ENCODE data around the gene TICRR.
A peak's percentile ranks its signal among the peaks of the same experiment; 100 is the strongest.

Gene TICRR

DNA sequence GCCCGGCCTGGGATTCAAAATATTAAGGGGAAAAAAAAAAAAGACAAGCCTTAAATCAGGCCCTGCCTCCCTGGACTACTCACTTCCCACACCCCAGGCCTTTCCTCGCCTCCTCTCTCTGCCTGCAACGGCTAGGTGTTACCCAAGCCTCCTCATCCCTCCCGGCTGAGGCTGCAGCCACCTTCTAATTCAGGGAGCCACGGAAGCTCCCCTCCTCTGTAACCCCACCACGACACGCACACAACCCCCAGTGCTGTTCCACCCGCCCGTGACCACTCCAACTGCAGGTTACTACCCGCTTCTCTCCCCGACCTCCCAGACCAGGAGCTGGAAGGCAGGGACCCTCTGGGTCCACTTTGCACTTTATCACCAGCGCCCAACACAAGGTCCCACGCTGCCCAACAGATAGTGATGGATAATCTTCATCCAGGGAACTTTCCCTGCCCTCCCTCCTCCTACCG is 79.1 kb downstream of the TICRR start:
- DNase-seq (ENCODE audit: low read depth), result no peak

DNA sequence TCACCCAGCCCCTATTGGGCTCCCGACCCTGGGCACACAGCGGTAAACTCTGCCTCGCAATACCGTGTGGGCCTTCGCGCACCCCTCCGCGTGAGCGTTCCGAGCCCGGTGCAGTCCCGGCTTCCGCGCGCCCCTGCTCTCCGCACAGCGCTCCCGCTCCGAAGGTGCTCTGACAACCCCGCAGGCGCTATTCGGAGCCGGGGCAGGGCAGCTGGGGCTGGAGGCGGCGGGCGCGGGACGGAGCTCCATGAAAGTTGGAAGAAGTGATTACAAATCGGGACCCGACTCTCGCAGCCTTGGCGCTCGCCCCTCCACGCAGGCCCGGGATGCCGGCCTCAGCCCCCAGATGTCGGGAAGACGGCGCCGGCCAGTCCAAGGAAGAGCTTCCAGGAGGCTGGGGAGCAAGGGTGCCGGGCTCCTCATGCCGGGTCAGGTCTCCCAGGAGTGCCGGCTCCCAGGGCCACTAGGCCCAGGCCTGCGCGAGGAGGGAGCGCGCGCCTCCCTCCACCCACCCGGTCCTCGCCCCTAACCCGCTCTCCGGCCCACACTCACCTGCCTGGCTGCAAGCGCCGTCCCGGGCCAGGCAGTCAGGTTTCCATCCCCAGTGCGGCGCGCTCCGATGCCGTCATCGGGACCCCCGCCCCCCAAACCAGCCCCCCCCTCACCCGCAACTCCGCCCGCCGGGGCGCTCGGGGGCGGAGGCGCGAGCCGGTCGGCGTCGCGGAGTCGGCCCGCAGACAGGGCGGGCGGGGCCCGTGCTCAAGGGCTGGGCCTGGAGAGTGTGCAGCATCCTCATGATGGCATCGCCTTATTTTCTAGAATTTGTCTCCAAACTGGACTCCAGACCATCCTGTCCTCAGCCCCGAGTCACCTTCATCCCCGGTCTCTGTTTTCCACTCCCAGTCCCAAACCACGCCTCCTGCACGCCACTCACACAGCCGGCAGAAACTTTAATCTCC is 79.9 kb downstream of the TICRR start, which contains the start of gene KIF7:
Gene KIF7, minus strand, starts transcription at position 621 of the 959 bp plus-strand sequence. CDS start 2,537 bp downstream, outside the sequence.
- no peak for DNase-seq (ENCODE audit: low read depth)

DNA sequence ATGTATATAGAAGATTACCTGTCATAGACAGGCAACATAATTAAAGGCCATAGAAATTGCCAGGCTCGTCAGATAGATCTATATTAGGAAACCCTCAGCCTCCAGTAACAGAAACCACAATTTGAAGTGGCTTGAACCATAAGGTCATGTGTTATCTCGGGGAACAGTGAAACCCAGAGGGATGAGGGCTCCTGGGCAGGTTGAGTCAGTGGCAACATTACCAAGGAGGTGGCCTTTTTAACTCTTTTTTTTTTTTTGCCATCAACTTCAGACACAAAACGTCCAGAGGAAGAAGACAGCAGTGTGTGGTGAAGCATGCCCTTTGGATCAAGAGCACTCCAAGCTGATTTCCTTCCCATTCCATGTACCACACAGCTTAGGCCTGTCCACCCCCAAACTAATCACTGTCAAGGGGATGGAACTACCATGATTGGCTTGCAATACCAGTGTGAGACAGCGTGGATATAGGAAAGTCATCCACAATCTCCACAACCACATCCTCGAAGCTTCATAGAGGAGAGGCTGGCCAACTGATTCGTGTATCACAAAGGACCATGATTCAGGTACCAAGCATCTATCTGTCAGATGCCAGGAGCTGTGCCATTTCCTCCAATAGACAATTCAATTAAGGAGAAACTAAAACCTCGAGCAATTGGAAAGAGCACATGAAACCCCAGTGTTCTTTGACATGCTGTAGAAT is 81.0 kb downstream of the TICRR start:
- no peak for DNase-seq (ENCODE audit: low read depth)

DNA sequence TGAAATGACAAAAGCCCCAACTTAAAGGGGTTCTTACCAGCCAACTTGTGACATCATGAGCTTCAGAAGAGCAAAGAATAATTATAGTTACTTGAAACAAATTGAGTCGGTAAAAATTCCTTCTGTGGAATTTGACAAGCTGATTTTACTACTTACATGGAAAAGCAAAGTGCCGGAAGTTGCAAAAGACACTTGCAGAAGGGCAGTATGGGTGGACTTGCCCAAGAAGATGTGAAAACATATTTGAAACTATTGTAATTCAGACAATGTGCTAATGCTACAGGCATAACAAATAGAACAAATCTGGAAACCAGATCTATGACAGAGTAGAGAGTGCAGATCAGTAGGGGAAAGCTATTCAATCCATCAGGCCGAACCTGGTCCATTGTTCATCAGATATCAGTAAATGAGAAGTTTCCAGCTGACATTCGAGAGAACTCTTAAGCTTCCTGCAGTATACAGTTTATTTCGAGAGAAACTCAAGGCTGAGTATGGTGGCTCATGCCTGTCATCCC is 82.5 kb downstream of the TICRR start:
- peak; percentile 45 for DNase-seq (ENCODE audit: low read depth)

DNA sequence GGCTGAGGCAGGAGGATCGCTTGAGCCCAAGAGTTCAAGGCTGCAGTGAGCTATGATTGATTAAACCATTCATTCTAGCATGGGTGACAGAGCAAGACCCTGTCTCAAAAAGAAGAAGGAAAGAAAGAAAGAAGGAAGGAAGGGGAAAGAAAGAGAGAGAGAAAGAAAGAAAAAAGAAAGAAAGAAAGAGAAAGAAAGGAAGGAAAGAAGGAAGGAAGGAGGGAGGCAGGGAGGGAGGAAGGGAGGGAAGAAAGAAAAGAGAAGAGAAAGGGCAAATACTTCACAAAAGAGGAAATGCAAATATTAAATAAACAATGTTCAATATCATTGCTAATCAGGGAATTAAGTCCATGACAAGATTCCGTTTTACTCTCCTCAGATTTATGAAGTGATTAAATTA is 84.0 kb downstream of the TICRR start:
- DNase-seq (ENCODE audit: low read depth), result no peak

DNA sequence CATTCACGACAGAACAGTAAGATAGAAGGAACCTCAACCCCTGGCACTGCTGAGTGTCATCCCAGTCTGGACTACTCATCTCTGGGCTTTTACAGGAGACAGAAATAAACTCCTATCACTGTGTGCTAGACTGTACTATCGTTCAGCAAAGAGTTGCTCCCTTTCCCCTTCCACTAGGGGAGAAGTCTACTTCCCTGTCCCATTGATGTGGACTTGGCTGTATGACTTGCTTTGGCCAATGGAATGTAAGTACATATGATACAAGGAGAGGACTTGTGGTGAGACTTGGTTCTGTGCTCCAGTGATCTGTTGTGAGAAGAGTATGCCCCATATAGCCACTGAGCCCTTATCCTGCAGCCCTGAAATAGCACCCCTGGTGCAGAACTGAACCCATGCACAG is 85.3 kb downstream of the TICRR start:
- no peak for DNase-seq (ENCODE audit: low read depth)

DNA sequence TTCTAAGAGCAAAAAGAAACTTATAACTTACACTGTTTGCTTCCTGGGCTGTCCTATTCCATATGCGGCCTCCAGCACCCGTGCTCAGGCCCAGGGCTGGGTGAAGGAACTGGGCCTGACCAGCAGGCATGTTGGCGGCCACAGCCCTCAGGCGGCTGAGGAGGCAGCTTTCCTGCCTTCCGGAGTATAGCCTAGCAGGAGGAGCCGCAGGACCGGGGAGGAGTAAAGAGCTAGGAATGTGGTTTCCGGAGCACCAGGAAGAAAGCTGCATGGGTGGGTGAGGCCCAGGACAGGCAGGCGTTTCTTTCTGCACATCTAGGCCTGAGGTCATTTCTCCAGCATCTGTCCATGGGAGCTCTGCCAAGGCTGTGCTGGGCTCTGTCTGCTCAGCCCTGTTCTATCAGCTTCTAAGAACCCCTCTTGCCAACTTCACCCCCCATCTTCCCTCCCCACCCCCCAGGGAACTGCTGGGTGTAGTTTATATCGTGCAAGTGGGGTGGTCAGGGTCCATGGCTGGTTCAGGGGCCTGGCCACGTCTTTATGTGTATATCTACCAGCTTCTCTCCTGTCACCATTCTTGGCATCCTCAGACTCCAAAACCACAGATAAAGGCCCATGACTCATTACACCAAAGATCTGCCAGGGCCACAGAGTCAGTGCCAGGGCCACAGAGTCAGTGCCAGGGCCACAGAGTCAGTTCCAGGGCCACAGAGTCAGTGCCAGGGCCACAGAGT is 87.8 kb downstream of the TICRR start:
- peak; percentile 93 for DNase-seq (ENCODE audit: low read depth)

DNA sequence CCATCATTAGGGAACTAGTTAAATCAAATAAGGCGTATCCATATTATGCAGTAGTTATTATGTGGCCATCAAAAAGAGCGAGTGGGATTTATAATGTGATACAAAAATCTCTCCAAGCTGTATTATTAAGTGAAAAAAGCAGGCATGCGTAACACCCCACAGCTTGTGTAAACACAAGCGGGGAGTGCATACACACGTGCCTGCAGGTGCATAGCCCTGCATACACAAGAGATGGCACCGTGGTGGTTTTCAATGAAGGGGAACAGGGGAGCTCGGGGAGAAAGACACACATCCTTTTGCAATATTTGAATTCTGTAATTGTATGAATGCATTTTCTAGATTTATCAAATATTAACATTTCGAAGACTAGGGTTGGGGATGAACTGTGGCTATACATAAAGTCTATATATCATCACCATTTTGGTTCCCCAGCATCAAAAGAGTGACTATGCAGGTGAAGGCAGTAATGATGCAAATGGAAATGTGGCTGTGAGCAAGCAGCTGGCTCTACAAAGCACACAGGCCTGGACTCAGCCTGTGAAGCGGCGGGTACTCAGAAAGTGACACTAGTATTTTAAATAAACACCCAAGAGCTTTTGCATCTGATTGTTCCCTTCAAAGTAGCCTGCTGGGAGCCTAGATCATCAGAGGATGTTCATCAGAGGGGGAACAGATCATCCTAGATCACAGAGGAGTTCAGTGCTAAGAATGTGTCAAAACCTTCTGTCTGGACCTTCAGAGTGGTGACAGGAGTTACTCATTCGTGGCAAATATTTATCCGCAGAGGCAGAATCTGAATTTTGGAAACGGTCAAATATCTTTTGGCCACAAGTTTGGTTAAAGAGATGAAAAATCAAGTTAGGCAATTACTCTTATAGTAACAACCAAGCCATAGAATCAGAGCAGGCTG is 89.4 kb downstream of the TICRR start:
- DNase-seq (ENCODE audit: low read depth), result no peak

DNA sequence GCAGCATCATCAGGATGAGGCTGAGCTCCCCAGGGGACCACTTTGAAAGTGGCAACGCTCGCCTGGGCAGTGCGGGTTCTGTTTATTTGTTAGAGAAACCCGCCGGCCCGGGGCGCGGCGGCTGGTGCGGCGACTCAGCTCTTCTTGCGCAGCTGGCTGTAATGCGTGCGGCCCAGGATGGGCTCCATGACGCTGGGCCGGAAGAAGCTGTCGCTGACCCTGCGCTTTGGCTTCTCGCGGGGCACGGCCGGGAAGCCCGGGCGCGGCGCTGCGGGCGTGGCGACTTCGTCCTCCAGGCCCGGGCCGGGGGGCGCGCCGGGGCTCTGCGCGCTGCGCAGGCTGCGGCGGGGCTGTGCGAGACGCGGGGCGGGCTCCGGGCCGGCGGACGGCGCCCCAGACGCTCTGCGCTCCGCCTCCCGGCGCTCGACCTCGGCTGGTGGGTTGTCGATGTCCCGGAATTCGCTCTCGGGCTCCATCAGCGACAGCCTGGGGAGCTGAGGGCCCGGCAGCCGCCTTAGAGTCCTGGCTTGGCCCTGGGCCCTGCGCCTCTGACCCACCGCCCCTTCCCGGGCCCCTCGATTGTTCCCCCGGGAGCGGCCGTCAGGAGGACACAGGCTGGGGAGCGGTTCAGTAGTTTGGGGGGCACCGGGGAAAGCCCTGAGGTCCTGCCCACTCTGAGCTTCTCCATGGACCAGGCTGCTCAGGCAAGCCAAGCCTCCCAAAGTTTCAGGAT is 90.3 kb downstream of the TICRR start:
- no peak for DNase-seq (ENCODE audit: low read depth)

DNA sequence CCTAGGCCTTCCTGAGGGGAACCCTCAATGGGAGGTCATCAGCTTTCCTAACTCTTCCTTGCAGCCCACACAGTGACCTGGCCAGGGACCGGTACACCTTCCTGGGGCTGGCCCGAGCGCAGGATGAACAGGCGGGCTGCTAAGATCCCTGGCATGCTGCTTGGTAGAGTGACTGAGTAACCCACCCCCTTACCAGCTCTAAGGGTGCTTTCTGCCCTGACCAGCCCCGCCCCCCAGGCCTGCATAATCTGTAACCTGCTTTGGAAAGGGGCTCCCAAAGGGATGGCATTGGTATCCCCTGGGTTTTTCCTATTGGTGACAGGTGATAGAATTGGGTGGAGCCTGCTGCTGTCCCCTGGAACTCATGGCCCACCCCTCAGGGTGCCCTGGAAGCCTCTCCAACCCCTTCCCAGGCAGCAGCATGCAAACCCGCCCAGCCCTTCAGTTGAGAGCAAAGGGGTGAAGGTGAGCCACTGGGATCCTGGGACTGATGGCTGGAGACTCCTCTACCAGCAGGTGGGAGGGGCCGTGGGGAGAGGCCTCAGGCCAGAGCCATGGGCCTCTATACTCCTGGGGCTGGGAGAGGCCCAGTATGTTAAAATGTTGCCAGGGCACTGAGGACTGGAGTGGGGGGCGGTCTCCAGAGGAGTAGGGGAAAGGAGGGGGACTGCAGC is 91.1 kb downstream of the TICRR start:
- no peak for DNase-seq (ENCODE audit: low read depth)

DNA sequence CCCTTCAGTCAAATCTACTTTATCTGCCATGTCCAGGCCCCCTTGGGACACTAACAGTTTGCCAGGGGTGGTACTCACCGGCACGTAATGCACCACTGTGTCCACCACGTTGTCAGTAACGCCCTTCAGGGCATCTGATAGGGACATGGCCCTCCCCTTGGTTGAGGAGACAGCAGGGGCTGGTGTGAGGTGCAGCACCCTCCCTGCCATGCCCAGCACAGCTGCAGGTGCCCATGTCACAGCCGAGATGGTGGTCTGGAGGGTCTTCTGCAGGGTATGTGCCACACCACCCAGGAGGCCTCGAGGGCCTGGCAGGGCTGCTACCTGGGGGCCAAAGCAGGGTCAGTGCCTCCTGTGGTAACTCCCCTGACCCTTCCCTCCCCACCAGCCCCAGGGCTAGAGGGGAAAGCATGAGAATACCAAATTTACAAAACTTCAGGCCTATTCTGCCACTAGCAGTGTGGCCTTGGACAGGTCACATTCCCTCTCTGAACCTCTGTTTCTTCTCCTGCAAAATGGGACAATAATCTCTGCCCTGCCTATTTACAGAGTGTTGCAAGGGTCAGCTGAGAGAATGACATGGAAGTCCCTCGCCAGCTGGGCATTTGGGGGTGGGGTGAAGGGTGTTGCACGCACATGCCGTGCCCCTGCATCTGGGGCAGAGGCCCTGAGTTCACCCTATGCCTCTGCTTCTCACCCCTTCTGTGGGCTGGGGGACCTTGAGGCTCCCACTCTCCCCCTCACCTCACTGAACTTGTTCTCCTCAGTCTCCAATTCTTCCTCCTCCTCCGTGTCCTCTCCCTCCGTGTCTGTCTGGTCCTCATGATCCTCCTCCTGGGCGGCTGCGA is 91.8 kb downstream of the TICRR start:
- DNase-seq (ENCODE audit: low read depth), result no peak

DNA sequence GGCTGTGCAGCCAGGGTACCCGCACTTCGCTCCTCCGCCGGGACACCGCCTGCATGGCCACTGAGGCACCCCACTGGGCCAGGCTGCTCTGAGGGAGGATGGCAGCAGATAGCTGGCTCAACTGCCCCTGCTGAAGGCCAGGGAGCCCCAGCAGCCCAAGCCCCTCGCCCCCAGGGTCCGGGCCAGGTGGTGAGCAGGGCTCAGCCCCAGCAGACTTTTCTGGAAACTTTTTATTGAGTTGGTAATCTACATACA is 92.4 kb downstream of the TICRR start:
- no peak for DNase-seq (ENCODE audit: low read depth)

DNA sequence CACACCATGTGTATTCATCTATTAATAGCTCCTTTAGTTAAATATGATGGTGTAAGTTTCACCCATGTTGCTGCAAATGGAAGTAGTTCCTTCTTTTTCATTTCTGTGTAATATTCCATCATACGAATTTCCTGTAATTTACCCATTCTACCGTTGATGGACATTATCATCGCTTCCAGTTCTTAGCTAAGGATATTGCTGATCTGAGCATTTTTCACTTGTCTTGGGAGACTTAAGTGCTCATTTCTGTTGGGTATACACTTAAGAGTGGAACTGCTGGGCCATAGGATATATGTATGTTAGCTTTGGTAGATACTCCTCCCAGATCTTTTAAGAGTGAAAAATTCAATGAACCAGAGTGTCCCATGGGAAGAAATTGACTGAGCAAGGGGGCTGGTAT is 92.9 kb downstream of the TICRR start:
- no peak for DNase-seq (ENCODE audit: low read depth)

DNA sequence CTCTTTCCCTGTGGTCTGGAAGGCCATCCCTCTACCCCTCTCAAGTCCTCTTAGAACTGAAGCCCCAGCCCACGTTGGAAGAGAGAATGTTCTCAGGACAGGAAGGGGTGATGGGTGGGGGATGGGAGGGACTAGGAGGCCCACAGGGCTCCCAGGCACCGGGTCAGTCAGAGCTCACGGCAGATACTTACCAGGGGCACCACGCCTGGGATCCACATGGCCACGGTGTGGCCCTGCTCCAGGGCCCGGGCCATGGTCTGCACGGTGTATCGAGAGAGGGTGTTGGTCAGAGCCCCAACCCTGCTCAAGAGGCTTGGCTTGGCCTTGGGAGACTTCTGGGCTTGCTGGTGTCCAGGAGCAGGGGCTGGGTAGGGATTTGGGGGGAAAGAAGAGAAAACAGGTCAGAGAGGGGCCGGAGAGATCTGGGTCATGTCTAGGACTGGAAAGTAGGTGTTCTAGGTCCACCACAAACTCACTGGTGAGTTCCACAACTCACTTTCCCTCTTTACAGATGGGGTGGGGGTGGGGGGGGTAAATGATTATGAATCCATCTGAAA is 94.1 kb downstream of the TICRR start:
- no peak for DNase-seq (ENCODE audit: low read depth)

DNA sequence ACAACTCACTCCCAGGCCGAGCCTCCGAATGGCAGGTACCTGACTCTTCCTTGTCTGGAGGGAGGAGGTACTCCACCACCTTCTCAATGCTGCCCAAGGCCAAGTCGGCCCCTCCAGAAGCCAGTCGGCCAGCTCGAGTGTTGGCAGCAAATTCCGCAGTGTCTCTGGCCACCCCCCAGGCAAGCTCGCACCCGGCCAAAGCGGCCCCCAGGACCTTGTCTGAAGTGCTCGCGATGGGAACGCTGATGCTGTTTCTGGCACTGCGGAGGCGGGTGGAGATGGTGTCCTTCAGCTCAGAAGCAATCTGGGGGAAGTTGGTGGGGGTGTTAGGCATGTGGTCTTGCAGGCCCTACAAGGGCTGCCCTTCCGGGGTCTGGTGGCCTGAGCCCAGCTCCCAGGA is 94.7 kb downstream of the TICRR start:
- DNase-seq (ENCODE audit: low read depth), result no peak

DNA sequence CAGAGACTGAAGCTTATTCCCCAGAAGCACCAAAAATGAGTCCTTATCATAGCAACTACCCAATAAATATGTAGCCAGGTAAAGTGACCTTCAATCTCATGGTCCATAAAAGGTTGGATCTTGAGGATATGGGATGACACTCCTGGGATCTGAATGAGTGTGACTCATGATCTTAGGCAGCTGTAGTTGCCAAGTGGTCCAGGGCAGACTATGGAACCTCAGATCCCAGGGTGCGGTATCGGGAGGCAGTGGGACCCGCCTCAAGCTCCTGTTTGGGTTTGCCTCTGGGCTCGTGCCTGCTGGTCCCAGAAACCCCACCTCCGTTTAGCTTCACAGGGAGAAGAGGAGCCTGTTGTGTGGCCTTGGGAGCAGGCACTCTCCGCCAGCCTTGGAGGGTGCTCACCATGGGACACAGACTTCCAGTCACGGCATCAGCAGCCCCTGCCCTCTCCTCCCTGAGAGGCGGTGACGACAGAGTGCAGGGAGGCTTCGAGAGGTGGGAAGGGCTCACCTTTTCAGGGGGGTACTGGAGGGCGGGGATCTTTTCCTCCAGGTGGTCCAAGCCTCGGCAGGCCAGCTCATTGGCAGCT is 95.8 kb downstream of the TICRR start:
- DNase-seq (ENCODE audit: low read depth), result no peak

DNA sequence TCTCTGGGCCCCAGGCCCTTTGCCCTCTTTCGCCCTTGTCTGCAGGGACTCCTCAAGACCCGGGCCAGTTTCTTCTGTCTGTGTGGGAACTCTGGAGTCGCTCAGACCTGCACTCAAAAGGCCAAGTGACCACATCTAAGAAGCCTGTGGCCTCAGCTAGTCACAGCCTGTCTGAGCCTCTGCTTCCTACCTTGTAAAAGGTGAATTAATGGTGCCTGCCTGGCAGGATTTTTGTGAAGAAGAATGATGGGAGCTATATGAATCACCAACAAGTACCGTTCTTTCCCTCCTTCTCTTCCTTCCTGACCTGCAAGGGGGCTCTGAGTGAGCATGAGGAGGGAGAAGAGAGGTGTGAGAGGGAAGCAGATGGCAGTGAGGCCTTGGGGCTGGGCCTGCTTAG is 96.4 kb downstream of the TICRR start:
- no peak for DNase-seq (ENCODE audit: low read depth)
